Measurements from ENCODE around the gene TSPO.

DNA sequence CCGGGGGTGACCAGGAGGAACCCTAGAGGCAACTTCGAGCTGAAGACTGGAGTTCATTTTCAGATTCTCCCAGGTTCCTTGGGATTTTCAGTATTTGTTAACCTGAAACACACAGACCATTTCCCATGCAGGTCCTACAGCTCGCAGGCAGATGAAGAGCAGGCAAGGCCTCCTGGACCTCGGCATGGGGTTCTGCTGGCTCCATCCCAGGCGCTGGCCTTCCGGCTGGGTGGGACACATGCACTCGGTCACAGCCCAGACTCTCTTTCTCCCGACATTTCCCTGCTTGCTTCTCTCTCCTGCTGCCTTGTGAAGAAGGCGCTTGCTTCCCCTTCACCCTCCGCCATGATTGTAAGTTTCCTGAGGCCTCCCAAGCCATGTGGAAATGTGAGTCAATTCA is 51.0 kb downstream of the TSPO start:
- TF ChIP-seq, protein P1, sequence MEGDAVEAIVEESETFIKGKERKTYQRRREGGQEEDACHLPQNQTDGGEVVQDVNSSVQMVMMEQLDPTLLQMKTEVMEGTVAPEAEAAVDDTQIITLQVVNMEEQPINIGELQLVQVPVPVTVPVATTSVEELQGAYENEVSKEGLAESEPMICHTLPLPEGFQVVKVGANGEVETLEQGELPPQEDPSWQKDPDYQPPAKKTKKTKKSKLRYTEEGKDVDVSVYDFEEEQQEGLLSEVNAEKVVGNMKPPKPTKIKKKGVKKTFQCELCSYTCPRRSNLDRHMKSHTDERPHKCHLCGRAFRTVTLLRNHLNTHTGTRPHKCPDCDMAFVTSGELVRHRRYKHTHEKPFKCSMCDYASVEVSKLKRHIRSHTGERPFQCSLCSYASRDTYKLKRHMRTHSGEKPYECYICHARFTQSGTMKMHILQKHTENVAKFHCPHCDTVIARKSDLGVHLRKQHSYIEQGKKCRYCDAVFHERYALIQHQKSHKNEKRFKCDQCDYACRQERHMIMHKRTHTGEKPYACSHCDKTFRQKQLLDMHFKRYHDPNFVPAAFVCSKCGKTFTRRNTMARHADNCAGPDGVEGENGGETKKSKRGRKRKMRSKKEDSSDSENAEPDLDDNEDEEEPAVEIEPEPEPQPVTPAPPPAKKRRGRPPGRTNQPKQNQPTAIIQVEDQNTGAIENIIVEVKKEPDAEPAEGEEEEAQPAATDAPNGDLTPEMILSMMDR (IDR thresholded peaks at IDR 0.05; ENCODE audit: low read length) = no peak
- TF ChIP-seq EZH2 (IDR thresholded peaks at IDR 0.05; ENCODE audit: borderline replicate concordance, low read length) = no peak

Measured in OCI-LY1 (cell line).